GM19467 (cell line): ENCODE results near the gene DDB1.

Source experiments
- ATAC-seq: cut with Tn5 transposase; IDR thresholded peaks from one replicate; pipeline ENCODE4 v1.9.1; 2021; ENCODE audit warnings: mild to moderate bottlenecking, moderate library complexity; ENCODE audit not compliant: unreplicated experiment

The DDB1 gene

DNA sequence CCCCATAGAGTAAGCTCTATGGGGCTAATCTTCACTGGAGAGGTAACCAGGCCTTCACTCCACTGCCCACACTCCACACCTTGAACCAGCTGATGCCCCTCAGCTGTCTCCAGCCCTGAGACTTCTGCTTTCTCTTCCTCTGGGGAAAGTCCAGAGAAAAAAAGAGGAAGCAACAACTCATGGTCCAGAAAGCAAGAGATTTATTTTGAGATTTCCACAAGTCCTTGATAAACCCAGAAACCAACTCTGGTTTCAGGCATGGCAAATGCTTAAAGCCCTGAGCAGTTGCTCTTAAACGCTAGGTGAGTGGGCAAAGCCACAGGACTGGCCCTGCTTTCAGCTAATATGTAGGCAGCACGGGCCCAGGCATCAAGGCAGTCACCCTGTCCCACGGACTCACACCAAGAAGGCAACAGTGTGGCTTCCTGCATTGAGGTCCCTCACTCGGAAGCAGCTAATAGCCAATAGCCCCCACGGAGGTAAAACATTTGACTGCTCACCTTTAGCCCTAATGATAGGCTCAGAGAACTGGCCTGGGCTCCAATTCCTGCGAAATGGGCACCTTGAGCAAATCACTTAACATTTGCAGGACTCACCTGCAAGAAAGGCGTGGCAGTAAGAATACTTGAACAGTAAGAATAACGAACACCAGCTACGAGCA lies 24.5 kb upstream of the DDB1 start:
- ATAC-seq = peak; percentile 43

DNA sequence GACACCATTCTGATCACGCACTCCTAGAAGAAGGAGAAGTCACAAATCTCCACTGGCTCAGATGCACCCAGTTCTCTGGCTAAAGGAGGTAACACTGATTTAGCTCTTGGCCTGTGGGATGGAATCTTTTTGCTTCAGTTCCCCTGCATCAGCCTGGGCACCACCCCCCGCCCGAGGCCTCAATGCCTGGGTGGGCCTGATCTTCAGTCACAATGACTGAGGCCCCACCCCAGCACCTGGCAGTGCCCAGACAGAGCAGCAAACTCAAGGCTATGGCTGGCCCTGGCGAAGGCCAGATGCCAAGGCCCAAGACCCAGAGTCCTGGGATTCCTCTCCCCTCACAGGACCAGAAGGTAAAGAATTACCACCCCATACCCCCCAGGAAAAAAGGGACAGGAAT lies 23.8 kb upstream of the DDB1 start:
- no peak for ATAC-seq

DNA sequence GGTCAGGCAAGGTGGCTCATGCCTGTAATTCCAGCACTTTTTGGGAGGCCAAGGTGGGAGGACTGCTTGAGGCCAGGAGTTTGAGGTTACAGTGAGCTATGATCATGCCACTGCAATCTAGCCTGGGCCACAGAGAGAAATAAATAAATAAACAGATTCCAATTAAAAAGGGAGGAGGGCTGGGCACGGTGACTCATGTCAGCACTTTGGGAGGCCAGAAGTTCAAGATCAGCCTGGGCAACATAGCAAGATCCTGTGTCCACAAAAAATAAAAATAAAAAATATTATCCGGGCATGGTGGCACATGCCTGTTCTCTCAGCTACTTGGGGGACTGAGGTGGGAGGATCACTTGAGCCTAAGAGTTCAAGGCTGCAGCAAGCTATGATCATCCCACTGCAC lies 21.3 kb upstream of the DDB1 start:
- ATAC-seq = no peak

DNA sequence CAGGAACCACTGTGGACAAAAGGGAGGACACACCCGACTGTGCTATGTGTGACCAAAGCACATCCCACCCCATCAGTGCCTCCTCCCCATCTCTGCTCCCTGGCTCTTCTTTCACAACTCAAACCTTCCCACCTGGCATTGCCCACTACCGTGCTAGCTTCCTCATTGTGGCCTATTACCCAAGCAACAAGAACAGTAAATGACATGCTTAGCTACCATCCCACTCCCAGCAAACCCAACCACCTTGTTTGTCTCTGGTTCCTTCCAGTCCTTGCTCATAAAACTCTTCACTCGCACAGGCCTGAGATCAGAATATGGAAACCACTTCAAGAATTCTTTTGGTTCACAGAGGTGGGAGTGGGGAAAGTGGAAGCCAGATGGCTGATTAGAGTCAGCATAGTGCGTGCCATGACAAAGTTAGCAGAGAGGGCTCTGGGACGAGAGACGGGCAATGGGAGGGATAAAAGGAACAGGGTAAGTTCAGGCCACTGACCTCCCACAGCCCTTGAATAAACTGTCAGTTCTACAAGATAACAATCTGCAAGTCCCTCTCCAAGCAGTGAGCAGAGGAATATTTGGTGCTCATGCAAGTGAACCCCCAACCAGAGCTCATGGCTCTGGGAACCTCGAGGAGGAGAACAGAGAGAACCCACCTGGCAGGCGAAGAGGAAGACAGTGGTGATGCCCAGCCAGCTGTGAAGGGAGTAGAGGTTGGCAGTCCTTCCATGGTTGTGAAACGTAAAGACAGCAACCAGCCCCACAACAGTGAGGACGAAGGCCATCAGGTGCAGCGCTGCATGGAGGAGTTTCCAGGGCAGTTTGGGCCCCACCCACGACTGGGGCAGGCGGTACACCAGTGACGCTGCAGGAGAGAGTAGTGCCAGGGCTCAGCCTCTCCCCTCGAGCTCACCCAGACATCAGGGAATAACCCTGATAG lies 20.5 kb upstream of the DDB1 start:
- ATAC-seq = no peak

DNA sequence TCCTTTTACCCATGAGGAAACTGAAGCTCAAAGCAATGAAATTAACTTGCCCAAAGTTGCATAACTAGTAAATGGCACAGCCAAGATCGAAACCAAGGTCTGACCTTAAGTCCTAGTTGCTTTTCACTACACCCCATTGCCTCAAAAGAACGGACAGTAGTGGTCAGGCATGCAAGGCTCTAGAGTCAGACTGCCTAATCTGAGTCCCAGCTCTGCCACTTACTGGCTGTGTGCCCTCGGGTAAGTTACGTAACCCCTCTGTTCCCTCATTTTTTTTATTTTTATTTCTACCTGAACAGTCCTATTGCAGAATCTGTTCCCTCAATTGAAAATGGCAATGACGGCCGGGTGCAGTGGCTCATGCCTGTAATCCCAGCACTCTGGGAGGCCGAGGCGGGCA lies 19.1 kb upstream of the DDB1 start:
- no peak for ATAC-seq

DNA sequence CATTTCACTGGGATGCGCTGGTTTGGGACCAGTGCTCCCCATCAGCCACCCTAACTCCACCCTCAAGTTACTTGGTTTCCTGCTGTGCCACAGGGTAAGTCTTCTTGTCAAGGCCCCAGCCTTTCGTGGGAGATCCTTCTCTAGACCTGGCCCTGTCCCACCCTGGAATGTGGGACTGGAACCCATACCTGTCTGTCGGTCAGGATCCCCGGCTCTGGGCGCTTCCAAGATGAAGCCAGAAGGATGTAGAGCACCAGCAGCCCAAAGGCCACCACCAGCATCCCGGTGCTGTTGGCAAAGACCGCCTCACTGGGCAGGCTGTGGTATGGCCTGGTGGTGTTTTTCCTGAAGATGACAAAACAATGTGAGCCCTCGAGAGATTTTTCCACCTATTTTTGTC lies 17.9 kb upstream of the DDB1 start:
- ATAC-seq = no peak

DNA sequence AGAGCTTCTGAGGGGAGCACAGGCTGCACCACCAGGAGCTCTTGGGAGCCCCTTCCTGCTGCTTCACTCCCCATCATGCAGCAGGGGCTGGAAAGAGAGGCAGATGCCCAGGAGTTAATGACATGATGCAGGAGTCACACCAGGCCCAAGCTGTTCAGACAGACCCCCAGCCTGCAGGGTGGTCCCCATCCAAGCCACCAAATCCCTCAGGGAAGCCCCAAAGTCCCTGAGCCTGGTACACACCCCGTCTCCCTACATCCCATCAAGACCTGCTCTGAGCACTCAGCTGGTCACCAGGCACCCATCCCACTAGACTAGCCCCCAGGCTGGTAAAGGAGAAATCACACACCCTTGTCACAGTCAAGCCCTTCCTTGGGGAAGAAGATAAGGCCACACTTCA lies 17.4 kb upstream of the DDB1 start:
- ATAC-seq = no peak

DNA sequence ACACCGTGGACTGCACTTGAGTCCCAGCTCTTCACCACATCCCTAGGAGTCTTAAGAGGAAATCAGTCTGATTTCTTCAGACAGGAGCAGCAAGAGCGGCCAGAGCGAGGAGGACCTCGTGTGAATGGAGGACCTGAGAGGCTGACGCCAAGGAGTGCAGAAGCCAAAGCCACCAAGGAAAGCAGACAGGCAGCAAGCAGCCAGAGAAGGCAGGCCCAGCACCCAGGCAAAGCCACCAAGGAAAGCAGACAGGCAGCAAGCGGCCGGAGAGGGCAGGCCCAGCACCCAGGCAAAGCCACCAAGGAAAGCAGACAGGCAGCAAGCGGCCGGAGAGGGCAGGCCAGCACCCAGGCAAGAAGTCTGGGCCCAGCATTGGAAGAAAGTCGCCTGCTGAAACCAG lies 17.0 kb upstream of the DDB1 start:
- ATAC-seq = no peak

DNA sequence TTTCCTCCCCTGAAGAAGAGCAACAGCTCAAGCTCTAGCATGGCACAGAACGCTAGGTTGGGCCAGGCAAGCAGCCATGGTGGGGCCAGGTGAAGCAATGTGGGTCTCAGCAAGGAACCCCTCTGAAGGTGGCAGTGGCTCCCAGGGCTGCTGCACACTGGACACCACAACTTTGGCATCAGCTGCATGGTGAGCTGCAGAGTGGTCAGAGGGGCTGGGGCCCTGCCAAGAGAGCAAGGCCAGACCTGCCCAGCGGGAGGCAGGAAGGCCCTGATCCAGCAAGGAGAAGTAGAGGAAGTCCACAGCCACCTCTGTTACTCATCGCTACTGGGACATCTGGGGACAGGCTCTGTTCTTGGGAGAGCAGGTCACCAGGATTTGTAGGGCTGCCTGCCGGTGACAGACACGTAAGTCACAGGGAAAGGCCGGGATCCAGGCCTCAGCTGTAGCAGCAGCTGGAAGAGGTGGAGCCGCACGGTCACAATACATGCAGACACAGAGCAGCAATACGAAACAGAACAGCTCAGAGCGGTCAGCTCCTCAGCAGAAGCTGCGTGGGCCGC lies 16.4 kb upstream of the DDB1 start:
- ATAC-seq = no peak

DNA sequence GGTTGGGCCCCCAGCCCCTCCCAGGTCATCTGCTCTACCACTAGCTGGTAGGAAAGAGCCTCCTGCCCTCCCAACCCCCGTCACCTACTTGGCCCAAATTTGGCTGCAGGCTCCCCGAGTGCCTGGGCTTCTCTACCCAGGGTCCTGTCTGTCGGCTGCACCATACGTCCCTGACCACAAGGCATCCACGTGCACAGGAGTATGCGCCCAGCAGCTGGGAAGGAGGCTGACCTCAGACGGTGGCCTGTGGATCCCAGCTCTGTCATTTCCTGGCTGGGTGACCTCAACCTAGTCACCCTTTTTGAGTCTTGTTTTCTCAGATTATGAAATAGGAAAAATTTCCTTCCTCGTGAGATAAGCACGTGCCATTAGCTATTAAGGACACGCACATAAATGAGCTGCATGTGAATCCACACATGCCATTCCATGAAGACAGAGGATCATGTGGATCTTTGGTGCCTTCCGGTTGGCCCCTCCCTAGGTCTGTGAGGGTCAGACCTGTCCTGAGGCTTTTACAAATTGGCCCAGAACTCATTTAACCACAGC lies 15.1 kb upstream of the DDB1 start:
- ATAC-seq = no peak

DNA sequence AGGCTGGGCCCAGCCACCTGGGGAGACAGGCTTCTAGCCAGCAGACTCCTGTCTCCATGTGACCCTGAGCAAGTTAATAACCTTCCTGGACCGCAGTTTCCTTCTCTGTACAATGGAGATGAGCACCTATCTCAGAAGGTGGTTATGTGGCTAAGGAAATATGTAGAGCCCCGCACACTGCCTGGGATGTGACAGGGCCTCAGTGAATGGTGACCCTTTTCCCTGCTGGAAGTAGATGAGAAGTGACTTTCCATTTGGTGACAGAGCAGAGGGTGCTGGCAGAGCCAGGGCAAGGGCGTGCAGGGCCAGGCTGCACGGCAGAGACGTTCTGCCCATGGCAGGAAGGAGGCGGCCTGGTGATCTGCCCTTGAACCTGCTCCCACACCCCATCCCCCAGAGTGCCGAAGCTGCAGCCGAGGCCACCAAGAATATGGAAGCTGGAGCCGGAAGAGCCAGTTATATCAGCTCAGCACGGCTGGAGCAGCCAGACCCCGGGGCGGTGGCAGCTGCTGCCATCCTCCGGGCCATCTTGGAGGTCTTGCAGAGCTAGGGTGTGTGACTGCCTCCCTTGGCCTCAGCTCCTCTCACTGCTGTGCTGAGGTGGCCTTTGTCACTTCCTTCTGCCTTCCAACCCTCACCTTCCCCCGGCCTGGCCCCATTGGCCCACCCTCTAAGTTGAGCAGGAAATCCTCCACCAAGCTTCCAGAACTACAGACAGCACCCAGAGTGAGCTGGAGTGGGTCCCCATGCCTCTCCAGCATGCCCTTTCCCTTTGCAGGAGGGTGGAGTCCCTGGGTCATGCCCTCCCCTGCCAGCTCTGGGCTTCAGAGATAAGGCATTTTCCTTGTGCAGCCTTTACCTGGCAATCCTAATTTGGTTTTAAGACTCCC lies 13.3 kb upstream of the DDB1 start:
- no peak for ATAC-seq

DNA sequence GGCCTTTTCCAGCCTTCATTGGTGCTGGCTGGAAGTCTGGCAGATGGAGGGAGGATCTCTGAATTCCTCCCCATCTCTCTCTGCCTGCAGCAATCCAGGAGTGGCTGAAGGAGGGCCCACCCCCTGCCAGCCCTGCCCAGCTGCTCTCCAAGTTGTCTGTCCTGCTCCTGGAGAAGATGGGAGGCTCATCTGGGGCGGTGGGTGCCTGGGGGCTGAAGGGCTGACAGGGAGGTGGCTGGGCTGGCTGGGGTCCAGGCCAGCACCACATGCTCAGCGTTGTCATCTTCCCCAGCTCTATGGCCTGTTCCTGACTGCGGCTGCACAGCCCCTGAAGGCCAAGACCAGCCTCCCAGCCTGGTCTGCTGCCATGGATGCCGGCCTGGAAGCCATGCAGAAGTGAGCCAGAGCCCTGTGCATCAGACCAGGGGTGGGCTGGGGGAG lies 12.3 kb upstream of the DDB1 start:
- ATAC-seq = no peak

DNA sequence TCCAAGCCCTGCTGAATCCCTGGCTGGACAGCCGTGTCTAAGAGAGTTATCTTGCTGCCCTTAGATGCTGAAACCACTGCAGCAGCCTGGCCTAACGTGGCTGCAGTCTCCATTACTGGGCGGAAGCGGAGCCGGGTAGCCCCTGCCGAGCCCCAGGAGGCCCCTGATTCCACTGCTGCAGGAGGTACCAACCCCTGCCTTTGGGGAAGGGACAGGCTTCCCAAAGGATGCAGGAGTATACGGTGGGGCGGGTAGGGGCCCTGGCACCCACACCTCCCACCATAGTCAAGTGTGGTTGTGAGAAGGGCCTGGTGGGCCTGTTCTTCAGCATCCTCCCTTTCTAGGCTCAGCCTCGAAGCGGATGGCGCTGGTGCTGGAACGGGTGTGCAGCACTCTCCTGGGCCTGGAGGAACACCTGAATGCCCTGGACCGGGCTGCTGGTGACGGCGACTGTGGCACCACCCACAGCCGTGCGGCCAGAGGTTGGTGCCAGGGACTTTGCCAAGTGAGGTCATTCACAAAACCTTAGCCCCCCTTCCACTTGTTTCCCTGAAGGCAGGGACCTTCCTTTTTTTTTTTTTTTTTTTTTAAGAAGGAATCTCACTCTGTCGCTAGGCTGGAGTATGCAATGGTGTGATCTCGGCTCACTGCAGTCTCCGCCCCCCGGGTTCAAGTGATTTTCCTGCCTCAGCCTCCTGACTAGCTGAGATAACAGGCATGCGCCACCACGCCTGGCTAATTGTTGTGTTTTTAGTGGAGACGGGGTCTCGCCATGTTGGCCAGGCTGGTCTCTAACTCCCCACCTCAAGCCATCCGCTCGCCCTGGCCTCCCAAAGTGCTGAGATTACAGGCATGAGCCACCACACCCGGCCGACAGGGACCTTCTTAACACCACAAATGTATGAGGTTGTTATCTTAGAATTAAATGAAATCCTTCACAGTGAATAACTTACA lies 11.2 kb upstream of the DDB1 start:
- ATAC-seq = no peak

DNA sequence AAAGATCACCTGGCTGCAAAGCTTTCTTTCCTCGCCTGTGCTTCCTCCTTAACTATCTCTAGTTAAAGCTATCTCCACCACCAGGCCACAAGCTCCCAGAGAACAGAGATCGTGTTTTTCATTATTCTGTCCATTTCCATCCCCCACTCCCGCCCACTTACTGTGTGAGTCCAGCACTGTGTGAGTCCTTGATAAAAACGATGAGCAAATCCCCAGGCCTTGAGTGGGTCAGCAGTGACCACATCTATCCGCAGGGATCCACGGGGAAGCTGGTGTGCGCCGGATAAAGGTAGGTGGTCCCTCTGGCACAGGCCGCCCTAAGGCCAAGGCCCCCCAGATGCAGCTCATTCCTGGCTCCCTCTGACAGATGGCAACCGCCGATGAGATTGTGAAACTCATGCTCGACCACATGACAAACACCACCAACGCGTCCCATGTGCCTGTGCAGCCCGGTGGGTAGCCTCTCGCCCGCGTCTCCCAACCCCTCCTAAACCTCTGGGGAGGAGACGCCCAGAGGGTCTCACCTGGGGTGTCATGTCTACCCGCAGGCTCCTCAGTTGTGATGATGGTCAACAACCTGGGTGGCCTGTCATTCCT lies 9.4 kb upstream of the DDB1 start:
- ATAC-seq = no peak

DNA sequence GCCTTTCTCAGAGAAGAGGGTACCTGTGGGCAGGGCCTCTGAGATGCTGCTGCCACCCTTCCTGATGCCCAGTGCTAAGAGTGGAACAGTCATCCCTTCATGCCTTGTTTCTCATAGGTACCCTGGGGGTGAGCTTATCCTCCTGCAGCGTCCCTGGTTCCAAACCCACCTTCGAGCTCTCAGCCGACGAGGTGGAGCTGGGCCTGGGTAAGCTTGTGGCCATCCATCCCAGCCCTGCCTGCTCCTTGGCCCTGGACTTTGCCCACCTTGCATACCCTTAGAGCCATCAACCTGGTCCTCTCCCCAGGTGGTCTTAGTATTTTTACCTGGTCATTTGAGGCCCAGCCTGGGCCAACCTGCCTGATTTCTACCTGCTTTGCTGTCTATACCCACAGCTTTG lies 8.8 kb upstream of the DDB1 start:
- no peak for ATAC-seq

DNA sequence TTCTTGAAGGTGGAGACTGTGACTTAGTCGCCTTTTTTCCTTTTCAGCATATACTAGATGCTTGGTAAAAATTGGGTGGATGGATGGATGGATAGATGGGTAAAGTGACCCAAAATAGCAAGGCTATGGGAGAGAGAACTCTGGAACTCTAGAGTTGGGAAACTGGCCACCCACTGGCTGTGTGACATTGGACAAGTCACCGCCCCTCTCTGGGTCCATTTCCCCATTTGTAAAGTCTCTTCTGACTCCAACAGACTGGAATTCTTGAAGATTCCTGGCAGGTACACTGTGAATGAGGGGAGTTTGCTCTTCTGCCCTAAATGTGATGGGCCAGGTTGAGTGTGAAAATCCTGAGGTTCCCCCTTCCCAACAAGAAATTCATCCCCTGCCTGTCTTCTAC lies 8.1 kb upstream of the DDB1 start:
- ATAC-seq = no peak

DNA sequence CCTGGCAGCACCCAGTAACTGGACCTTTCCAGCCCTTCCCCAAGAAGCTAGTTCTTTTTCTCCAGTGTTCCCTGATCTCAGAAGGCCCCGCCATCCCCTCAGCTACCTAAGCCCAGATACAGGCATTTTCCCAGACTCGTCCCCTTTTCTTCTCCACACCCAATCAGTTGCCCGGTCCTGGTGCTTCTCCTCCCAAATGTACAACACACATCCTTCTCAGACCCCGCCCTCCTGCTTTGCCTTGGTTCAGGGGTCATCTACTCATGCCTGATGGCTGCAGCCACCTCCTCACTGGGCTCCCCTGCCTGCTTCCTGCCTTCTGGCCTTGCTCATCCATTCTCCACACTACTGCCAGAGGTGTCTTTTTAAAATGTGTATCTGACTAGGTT lies 6.6 kb upstream of the DDB1 start:
- ATAC-seq = no peak

DNA sequence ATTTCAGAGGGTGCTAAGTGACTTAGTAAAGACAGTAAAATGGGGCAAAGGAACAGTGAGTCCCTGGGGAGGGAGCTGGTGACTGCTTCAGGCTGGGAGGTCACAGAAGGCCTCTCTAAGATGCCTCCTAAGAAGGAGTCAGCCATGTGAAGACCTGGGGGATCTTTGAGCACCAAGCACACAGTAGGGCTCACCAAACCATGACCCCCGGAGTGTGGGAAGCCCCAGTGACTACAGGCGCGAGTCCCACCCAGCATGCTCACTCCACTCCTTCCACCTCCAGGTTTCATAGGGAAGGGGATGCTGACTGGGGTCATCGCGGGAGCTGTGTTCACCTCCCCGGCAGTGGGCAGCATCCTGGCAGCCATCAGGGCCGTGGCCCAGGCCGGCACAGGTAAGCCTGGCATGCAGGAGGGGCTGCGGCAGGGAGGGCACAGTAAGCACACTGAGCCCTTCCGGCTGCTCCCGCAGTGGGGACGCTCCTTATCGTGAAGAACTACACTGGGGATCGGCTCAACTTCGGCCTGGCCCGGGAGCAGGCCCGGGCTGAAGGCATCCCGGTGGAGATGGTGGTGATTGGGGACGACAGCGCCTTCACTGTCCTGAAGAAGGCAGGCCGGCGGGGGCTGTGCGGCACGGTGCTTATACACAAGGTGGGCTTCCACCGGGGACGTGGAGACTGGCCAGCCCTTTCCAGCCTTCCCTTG lies 6.0 kb upstream of the DDB1 start:
- ATAC-seq = no peak
